Tibial nerve (tissue), 4 donors: Measurements from ENCODE around the gene SPATA33. TPM values are rescaled to one million over a fixed set of nuclear protein-coding genes. Genes with fewer than 3 reads are reported as not detected.
A peak's percentile ranks its signal among the peaks of the same experiment; 100 is the strongest.

Experiments
- DNase-seq, 2 donors: peaks; one replicate each; pipeline ENCODE4 v3.0.0-alpha.2; 2019; ENCODE audit warnings: low spot score in 2 of 2
- H3K27ac ChIP-seq, 4 donors: fragments of 200-600 bp; sonication (generic) in 3 of 4; one replicate each; pipeline ENCODE4 v1.5.1; 2017 to 2019; ENCODE audit warnings: mild to moderate bottlenecking in 1 of 4
- H3K27me3 ChIP-seq, 2 donors: fragments of 200-600 bp; sonication (generic) in 1 of 2; one replicate each; pipeline versions ENCODE4 v1.5.1 to v1.6.0; 2017 to 2019
- H3K36me3 ChIP-seq, 3 donors: fragments of 200-600 bp; sonication (generic); one replicate each; pipeline ENCODE4 v1.5.1; 2018 to 2019
- H3K4me1 ChIP-seq, 4 donors: fragments of 200-600 bp; sonication (generic) in 3 of 4; one replicate each; pipeline ENCODE4 v1.5.1; 2017 to 2019
- H3K4me3 ChIP-seq, 4 donors: fragments of 200-600 bp; sonication (generic) in 3 of 4; one replicate each; pipeline ENCODE4 v1.5.1; 2017 to 2019; ENCODE audit warnings: mild to moderate bottlenecking in 1 of 4, moderate library complexity in 1 of 4
- H3K9me3 ChIP-seq, 4 donors: fragments of 200-600 bp; sonication (generic) in 3 of 4; one replicate each; pipeline ENCODE4 v1.5.1; 2017 to 2019
- EP300 ChIP-seq, 2 donors: sonication (generic); formaldehyde crosslinking; IDR thresholded peaks; one replicate each; pipeline ENCODE4 v1.6.1; 2017; ENCODE audit warnings: antibody characterized with exemption in 2 of 2, mild to moderate bottlenecking in 1 of 2
- POLR2A ChIP-seq, 2 donors: fragments of 450-650 bp; IDR thresholded peaks; one replicate each; pipeline ENCODE4 v1.6.1; 2017; ENCODE audit warnings: antibody characterized with exemption in 2 of 2, mild to moderate bottlenecking in 2 of 2, moderate library complexity in 2 of 2
- WGBS, 2 donors: methylation state at CpG; one replicate each; pipeline ENCODE4 v1.1.5; 2018; 5-methylcytosine and 5-hydroxymethylcytosine counted together
- total RNA-seq, 4 donors: library from RNA; depleted of rRNA; stranded (reverse); fragments of >200 nt; gene quantifications; one replicate each; pipeline ENCODE4 v1.1.0, GENCODE V29; 2016
- TF ChIP-seq, protein P1 (sequence below), 5 experiments: fragments of 200-600 bp in 3 of 5; fragments of 450-650 bp in 2 of 5; sonication (generic) in 3 of 5; IDR thresholded peaks; one replicate each; pipeline ENCODE4 v1.5.1; 2016 to 2019; ENCODE audit warnings: antibody characterized with exemption in 5 of 5, mild to moderate bottlenecking in 3 of 5, moderate library complexity in 2 of 5

The SPATA33 gene
- total RNA-seq, 4 donors from 2014 or later: 4.8 to 9.0 (median 7.2) TPM

DNA sequence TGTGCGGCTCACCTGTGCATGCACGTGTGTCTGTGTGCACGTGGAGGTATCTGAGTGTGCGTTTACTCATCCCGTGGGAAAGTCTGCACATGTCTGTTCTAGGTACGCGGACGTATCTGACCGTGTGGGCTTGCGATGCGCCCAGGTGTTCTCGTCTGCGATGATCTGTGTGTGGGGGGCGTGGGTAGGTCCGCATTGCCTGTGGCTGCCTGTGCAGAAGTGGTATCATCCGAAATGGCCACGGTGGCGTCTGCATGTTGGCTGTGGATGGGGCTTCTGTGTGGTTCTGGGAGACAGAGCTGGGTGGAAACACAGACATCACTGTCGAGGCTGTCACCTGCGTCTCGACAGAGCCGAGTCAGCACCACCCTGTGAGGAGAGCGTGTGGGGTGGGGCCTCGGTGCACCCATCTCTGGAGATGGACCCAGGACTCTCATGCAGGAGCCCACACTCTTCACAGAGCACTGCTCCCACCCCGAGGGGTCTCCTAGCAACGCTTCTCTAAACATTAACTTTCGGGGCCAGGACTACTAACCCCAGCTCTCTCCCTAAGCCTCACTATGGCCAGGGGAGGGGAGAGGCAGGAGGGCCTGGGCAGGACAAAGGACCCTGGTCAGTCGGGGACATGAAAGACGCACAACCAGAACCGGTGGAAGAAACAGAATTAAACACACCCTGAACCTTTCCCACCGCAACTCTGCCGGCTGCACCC, 35.8 kb upstream of the SPATA33 start:
- peaks cover 0 to 57% of the 10 kb centered on the region in 2 donors for H3K27me3 ChIP-seq
- no peak overlapping the region for H3K4me3 ChIP-seq
- 72 to 78% methylated on average over 29 to 32 of the region's 32 CpGs for WGBS, 2 donors
- H3K4me1 ChIP-seq: peaks cover 0 to 13% (median 0%) of the 10 kb centered on the region in 4 donors
- no peaks in the 10 kb centered on the region for H3K9me3 ChIP-seq
- DNase-seq: no peak
- no peak overlapping the region for H3K27ac ChIP-seq
- H3K36me3 ChIP-seq: no peaks in the 10 kb centered on the region
- TF ChIP-seq POLR2A (IDR thresholded peaks at IDR 0.05): no peak
- no peak for TF ChIP-seq EP300 (IDR thresholded peaks at IDR 0.05)
- TF ChIP-seq, protein P1, sequence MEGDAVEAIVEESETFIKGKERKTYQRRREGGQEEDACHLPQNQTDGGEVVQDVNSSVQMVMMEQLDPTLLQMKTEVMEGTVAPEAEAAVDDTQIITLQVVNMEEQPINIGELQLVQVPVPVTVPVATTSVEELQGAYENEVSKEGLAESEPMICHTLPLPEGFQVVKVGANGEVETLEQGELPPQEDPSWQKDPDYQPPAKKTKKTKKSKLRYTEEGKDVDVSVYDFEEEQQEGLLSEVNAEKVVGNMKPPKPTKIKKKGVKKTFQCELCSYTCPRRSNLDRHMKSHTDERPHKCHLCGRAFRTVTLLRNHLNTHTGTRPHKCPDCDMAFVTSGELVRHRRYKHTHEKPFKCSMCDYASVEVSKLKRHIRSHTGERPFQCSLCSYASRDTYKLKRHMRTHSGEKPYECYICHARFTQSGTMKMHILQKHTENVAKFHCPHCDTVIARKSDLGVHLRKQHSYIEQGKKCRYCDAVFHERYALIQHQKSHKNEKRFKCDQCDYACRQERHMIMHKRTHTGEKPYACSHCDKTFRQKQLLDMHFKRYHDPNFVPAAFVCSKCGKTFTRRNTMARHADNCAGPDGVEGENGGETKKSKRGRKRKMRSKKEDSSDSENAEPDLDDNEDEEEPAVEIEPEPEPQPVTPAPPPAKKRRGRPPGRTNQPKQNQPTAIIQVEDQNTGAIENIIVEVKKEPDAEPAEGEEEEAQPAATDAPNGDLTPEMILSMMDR (IDR thresholded peaks at IDR 0.05): no peak

DNA sequence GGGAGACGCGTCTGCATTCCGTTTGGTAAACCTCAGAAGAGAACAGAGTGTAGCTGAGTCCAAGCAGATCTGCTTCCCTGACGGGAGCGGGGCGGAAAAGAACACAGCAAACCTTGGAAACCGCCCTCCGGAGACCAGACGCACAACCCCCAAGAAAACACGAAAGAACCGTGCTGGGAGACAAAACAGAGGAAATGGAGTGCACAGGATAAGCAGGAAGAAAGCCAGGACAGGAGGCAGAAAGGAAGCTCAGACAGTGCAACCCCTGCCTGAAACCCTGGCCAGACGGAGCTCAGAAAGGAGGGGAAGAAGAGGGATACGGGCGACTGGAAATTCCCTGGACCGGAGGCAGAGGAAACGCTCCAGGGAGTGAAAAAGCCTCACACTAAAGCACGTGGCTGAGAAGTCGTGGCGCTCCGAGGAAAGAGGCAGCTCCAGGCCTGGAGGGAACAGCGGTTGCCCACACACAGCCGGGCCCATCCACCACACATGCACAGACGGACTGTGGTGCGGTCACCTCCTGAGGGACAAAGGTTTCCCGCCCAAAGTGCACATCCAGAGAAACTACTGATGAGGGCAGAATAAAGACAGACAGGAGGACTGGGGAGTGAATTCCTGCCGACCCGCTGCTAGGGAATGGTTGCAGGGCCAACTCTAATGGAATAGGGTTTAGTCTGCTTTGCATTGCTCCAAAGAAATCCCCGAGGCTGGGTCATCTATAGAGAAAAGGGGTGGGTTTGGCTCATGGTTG, 34.0 kb upstream of the SPATA33 start:
- H3K9me3 ChIP-seq: no peaks in the 10 kb centered on the region
- DNase-seq: no peak
- H3K27ac ChIP-seq: peak overlapping the region in 1 of 4 donors; percentile 14
- H3K4me1 ChIP-seq: peaks cover 0 to 13% (median 0%) of the 10 kb centered on the region in 4 donors
- H3K4me3 ChIP-seq: no peak overlapping the region
- 20 to 35% methylated on average over 28 of the region's 28 CpGs for WGBS, 2 donors
- H3K27me3 ChIP-seq: peaks cover 0 to 56% of the 10 kb centered on the region in 2 donors
- TF ChIP-seq, protein P1 (IDR thresholded peaks at IDR 0.05): no peak
- TF ChIP-seq POLR2A (IDR thresholded peaks at IDR 0.05) (no peak), EP300 (IDR thresholded peaks at IDR 0.05) (no peak)
- H3K36me3 ChIP-seq: no peaks in the 10 kb centered on the region

DNA sequence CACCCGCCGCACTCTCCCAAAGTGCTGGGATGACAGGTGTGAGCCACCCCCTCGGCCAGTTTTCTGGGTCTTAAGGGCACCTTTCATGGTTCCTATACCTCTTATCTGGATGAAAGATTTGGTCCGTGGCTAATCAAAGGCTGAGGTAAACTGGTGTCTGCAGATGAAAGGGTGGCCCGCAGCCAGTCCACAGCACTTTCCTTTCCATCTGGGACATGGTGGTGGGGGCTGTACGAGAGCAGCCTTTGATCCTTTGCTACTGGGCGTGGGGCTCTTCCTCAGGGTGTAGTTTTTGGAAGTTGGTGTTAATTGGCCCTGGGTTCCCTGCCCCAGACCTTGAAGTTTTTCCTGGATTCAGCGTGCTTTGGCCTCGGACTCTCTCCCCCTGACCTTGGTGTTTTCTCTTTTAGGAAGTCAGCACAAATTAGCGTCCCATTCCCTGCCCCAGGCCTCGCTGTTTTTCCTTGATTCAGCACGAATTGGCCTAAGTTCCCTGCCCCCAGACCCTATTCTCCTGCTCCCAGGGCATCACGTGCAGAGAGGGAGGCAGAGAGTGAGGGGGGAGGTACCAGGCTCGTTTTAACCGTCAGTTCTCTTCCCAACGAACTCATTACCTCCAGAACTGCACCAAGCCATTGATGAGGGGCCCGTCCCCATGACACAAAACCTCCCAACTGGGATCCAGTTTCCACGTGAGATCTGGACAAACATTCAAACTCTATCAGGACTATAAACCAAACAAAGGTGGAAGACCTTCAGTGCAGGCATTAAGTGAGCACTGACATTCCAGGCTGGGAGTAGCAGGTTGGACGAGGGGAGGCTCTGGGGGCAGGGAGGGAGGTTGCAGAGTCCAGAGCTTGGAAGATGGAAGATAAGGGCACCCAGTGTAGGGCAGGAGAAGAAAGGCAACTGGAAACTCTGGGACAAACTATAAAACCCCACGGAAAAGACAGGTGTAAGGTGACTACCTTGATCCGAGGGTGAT, 32.6 kb upstream of the SPATA33 start:
- H3K27me3 ChIP-seq: peaks cover 0 to 55% of the 10 kb centered on the region in 2 donors
- H3K27ac ChIP-seq: no peak overlapping the region
- H3K36me3 ChIP-seq: no peaks in the 10 kb centered on the region
- H3K4me3 ChIP-seq: no peak overlapping the region
- 43% methylated on average over 21 of the region's 21 CpGs for WGBS, 2 donors
- H3K4me1 ChIP-seq: peaks cover 0 to 13% (median 0%) of the 10 kb centered on the region in 4 donors
- no peak for DNase-seq
- TF ChIP-seq EP300 (IDR thresholded peaks at IDR 0.05) (no peak), POLR2A (IDR thresholded peaks at IDR 0.05) (no peak)
- TF ChIP-seq, protein P1 (IDR thresholded peaks at IDR 0.05): no peak
- H3K9me3 ChIP-seq: peaks cover 0 to 4% (median 0%) of the 10 kb centered on the region in 4 donors

DNA sequence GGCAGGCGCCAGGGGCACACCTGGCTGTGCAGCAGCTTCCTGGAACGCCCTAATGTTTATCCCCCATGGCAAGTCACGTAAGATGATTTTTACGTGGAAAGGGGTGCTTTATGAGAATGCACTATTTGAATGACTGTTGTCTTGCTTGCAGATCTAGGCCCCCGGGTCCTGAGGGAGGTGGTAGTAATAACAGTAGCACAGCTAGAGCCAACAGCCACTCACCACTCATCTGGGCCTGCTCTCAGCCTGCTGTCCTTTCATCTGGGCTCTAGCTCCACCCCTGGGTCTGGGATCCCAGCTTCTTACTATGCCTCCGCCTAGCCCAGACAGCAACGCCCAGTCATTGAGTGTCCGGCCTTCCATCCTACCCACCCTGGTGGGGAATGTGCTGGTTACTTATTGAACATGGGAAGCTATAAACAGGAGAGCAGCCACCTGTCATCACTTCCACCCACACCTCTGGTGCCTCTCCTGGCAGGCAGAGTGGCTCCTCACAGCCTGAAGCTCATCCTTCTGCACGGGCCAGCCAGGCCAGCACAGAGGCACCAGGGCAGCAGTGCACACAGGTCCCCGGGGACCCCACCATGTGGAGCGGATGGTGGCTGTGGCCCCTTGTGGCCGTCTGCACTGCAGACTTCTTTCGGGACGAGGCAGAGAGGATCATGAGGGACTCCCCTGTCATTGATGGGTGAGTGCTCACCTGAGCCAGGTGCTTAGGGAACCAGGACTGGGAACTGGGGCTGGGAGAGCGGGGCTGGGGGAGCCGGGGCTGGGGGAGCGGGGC, 27.6 kb upstream of the SPATA33 start:
- 95% methylated on average over 14 of the region's 17 CpGs for WGBS, 2 donors
- H3K27ac ChIP-seq: no peak overlapping the region
- no peaks in the 10 kb centered on the region for H3K36me3 ChIP-seq
- TF ChIP-seq, protein P1 (IDR thresholded peaks at IDR 0.05): no peak
- TF ChIP-seq EP300 (IDR thresholded peaks at IDR 0.05): no peak
- no peak for DNase-seq
- H3K4me3 ChIP-seq: no peak overlapping the region
- no peaks in the 10 kb centered on the region for H3K4me1 ChIP-seq
- peaks cover 0 to 7% (median 0%) of the 10 kb centered on the region in 4 donors for H3K9me3 ChIP-seq
- peaks cover 0 to 28% of the 10 kb centered on the region in 2 donors for H3K27me3 ChIP-seq
